ENCODE results near the gene TRMT1.

TRMT1 gene

DNA sequence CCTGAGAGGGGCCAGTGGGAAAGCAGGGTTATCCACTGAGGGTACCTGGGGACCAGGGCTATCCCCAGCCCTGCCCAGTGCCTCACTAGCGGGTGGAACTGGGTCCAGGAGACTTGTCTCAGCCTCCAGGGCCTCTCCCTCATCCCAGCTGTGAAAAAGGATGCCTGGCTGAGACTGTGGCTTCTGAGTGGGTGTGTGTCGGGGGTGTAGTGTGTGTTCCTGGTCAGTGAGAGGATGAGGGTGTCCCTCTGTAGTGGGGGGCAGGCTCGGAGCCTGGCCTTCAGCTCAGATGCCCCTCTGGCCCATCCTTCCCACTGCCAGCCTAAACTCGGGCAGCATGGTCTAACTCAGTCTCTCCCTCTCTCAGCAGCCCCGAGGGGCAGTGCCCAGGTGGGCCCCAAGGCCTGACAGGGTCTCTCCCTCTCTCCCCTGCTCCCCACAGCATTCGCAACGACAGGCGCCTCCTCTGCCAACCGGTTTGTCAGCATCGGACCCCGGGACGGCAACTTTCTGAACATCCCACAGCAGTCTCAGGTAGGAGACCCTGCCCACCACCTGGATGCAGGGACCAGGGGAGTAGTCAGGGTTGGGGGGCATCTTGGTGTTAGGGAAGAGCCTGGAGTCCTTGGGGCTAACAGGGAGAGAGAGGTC lies 26.6 kb downstream of the TRMT1 start:
- DNase-seq, result no peak

DNA sequence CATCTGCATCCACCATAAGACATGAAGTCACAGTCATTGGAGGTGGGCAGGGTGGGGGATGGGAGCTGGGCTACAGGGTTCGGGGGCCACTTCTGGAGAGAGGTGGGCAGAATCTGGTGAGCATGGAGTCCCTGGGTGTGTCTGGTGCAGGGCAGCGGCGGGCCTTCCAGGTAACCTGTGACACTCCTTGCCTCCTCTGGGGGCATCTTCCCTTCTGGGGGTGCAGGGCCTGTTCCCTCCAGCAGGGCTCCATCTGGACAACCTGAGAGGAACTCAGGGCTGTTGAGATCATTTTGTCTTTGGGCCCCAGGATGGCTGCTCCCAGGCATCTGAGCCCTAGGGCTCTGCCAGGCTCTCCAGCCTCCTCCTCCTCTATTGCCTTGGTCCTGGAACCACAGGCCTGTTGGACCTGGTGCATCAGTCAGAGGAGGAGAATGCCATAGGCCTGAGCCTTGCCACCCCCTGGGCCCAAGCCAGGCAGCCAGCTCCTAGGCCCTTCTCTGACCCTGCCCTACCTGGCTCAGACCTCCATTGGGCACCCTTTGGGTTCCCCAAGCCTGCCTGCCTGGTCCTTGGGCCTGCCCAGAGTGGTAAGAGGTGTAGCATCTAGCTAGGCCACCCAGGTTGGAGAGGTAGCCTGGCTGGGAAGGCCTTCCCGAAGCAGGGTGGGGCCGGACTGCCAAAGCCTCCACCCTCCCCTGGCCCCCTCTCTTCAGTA lies 27.2 kb downstream of the TRMT1 start:
- DNase-seq, result no peak

DNA sequence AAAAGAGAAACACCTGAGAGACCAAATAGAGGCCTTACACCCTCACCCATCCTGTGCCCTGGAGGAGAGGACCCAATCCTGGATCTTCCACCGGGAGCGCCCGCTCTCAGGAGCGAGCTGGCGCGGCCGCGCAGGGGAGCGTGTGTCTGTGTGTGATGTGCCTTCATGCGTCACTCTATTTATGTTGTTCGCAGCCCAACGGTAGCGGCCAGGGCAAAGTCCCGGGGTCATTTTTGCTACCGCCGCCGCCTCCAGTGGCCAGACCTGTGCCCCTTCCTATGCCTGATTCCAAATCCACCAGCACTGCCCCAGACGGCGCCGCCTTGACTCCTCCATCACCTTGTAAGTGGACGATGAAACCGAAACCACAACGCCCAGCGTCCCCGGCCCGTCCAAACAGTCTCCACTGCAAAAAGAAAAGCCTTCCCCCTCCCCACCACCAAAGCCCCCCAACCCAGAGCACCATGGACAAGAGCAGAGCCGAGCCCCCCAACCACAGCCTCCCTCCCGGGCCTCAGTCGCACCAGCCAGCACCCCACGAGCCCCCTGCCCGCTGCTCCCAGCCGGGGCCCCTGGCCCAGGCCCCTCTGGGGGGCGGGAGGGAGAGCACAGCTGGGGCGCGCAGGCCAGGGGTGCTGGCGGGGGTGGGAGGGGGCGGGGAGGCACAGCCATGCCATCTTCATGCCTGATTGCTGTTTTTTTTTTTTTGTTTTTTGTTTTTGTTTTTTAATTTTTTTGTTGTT lies 28.6 kb downstream of the TRMT1 start:
- no peak for DNase-seq

DNA sequence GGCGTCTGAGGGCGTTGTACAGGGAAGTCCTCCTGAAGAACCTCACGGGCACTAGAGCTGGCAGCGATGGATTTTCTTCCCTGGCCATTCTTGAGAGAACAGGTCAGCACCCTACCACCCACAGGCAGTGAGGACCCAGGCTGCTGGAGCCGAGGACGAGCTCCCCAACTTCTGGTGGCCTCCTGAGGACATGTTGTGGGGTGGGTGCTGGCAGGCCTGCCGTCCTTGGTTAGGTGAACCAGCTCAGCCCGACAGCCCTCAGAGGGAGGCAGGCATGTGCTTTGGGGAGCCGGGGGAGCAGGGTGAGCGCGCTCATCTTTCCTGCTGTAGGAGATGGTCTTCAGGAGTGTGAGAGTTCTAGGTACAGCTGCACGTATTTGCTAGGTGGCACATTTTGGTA lies 29.2 kb downstream of the TRMT1 start:
- no peak for DNase-seq

DNA sequence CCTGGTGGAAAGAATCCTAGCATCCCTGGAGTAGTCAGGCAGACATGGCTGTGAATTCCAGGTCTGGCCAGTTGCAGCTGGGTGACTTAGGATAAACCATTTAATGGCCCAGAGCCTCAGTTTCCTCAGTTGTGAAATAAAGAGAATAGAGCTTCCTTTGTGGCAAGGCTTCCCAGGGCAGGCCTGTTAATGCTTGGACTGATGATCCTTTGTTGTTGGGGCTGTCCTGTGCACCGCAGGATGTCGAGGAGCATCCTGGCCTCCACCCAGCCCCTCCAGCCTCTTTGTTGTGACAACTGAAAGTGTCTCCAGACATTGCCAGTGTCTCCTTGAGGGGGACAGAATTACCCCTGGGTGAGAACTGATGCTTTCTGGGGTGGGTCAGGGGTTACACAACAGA lies 30.2 kb downstream of the TRMT1 start:
- DNase-seq, result no peak

DNA sequence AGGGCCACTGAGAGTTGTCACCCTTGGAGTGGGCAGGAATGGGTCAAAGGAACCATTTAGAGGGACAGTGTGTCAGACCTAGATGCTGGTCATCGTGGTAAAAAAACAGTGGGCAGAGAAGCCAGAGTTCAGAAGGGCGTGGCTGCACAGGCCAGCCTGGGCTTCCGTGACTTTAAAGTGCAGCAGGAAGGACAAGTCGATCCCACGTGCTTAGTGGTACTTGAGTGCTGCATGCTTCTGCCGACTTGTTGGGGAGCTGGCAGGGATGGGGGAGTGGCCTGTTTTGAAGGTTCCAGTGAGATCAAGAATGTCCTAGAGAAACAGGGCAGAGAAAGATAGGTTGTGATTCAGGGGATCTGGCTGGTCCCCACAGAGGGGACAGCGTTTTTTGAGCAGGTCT lies 30.9 kb downstream of the TRMT1 start:
- DNase-seq, result no peak

DNA sequence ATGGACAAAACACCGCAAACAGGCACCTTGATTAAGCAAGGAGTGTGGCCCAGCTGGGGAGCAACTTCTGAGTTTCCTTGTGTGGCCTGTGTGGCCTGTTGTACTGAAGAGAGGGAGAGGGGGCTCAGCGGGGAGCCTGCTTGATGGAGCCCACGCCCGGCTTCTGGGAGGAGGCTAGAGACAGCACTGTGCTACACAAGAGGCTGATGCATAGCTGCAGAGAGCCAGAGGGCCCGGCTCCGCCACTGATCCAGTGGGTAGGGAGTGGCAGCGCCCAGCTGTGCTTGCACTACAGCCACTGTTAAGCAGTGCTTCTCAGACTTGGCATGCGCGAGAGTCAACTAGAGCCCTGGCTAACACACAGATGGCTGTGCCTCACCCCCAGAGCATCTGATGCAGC lies 32.9 kb downstream of the TRMT1 start:
- no peak for DNase-seq

DNA sequence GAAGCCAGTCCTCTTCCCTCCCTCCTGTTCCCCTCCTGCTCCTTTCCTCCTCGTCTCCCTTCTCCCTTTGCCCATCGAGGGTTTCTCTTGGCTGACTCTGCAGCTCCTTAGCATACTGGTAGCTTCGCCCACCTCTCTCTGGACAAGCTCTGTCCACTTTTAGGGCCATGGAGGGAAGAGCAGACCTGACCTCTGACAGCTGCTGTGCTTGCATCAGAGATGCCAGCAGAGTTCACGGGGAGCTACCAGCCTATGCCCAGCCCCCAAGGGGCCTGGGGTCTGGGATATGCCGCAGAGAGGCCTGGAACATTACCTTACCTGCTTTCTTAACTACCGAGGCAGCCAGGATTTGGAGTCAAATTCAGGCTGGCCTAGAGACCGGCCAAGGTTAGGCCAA lies 33.5 kb downstream of the TRMT1 start:
- no peak for DNase-seq

DNA sequence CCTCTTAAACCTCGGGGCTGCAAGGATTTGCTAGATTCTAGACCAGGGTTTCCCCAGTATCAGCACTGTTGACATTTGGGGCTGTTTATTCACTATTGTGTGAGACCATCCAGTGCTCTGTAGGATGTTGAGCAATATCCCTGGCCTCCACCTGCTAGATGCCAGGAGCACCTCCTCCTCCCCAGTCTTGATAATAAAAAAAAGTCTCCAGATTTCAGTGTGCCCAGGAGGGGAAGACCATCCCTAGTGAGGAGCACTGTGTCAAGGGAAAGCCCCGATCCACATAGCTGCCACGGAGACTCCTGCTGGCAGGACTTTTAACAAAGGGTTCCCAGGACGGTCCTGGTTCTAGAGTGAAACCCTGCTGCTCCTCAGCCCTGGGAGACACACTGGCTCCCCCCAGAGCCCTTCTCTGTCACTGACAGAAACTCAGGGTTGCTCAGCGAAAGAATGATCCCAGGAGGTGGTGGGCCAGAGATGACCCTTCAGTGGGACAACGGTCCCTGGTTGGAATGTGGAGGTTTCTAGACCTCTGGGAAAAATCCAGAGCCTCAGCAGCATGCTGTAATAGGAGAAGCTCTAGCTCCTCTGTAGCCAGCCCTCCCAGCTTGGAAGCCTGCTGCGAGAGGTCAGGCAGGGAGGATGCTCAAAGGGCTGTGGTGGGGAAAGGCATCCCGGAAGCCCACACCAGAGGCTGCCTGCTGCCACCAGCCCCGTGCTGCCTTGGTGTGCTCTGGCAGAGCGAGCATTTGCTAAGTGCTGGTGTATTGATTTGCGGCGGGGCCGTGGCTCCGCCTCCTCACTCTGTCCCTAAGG lies 34.1 kb downstream of the TRMT1 start:
- DNase-seq, result no peak

DNA sequence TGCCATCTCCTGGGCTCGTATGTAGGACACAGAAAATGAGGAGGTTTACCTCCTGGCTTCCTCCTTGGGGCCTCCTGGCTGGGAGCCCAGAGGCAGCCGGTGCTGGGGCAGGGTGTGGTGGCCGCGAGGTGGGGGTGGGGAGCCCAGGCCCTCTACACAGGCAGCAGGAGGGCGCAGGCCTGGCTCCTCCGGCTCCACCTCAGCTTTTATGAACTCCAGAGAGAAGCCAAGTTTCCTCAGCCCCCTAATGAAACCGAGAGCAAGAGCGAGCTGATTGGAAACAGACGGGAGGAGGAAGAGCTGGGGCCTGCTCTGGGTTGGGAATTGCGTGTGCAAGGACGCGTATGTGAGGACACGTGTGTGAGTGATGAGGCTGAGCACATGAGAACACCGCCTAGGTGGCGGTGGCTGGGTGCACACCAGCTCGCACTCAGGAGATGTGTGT lies 37.0 kb downstream of the TRMT1 start:
- no peak for DNase-seq

DNA sequence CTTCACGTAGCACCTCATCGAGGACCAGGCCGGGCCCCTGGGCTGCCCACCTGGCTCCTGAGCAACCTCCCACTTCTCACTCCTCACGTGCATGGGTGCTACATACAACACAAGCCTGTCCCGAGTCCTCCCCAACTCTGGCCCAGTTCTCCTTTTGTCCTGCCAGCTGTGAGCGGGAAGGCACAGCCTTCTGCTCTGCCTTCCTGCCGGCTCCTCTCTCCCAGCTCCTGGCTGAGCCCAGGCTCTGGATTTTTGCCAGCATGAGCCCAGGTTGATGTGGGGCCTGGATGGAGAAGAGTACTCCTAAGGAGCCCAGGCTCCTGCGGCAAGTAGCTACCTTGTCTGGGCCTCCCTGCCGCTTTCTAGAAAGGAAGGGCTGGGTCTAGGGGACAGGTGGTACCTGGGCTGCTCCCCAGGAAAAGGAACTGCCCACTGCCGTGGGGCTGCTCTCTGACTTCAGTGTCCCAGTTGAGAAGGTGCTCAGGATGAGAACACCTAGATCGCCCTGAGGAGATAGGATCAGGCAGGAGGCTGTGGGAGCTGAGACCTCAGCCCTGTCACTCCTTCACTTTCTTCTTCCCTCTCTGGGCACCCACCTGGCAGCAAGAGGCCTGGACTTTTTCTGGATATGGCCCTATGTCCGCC lies 37.5 kb downstream of the TRMT1 start:
- no peak for DNase-seq

DNA sequence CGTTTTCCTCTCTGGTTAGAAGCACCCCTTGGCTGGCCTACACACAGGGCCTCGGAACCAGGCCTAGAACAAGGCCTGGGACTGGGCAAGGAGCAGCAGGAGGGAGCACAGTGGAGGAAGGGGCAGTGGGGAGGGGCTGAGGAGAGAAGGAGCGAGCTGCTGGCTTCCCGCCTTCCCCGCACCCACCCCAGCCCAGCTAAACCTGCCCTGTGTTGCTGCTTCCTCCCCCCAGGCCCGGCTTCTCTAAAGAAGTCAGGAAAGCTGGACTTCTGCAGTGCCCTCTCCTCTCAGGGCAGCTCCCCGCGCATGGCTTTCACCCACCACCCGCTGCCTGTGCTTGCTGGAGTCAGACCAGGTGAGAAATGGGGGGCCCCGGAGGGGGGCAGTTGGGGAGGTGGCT lies 38.2 kb downstream of the TRMT1 start:
- no peak for DNase-seq

DNA sequence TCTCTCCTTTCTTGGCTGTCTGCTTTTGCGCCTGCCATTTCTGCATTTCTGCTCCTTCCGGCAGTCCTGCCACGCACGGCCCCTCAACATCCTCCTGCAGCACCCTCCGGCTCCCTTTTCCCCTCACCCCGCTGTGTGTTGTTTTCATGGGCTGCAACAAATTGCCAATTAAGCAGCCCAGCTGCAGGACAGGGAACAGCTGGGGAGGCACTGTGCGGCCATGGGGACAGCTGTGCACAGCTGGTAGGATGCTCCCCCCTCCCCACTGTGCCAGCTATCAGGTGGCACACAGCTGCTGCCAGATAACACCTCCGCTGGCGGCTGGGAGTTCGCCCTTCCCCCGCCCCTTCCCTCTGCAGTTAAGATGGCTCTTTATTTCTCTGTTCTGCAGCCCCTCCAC lies 39.3 kb downstream of the TRMT1 start:
- no peak for DNase-seq

DNA sequence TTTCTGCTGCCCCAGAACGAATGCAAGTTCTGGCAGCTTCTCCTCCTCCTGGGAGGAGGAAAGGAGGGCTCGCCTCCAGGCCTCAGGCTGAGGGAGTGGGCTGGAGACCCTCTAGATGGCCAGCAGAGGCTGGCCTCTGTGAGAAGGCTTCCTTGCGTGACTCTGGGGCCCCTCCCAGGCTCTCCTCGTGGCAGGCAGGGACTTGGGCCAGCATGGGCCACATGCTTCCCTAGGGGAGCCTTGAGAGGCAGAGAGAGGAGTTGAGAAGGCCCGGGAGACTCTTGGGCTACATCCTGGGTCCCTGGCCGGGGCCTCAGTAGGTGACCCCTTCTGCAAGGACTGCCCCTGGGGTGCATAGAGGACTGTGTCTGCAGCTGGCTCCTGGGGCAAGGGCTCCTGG lies 39.8 kb downstream of the TRMT1 start:
- DNase-seq, result no peak

DNA sequence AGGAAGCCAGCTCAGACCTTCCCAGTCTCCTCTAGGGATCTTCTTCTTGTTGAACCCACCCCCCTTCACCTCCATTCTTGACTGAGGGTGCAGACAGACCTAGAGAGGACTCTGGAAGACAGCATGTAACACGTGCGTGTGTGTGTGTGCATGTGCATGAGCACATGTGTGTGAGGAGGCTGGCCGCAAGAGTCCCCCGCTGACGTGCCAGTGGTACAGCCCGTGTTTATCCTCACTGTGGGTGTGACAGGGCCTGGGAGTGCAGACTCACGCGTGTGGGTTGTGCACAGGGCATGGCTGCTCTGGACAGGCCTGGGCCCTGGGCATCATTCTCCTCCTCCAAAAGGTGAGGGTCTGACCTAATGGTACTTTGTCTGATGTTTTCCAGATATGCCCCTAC lies 40.2 kb downstream of the TRMT1 start:
- DNase-seq, result no peak

DNA sequence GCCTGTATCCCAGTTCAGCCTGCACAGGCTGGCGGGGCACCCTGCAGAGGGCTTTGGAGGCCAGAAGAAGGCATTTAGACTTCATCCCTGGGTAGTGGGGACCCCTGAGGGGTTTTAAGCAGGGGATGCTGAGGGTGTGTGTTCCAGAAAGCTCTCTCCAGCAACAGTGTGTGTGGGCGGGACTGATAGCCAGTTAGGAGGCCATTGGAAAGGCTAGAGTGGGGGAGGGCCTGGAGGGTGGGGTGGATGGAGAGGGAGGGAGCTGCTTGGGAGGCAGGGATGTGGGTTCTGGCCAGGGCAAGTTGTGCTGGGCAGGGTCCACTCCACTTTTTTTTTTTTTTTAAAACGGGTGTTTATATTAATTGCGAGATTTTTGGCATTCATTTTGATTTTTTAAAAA lies 42.2 kb downstream of the TRMT1 start:
- no peak for DNase-seq

DNA sequence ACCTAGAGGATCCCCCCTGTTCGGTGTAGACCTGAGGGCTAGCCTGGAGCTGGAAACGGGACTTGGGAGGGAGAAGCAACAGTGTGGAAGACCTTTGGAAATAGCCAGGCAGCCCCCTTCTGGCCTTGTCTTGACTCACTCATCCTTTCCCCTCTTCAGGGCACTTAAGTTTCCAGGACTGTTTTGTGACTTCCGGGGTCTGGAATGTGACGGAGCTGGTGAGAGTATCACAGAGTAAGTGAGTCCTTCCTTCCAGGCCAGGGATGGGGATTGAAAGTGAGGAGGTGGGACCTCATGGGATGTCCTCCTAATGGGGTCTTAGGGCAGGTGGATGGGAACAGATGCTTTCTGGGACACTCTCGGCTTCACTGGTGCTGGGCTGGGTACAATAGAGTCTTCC lies 43.3 kb downstream of the TRMT1 start:
- no peak for DNase-seq

DNA sequence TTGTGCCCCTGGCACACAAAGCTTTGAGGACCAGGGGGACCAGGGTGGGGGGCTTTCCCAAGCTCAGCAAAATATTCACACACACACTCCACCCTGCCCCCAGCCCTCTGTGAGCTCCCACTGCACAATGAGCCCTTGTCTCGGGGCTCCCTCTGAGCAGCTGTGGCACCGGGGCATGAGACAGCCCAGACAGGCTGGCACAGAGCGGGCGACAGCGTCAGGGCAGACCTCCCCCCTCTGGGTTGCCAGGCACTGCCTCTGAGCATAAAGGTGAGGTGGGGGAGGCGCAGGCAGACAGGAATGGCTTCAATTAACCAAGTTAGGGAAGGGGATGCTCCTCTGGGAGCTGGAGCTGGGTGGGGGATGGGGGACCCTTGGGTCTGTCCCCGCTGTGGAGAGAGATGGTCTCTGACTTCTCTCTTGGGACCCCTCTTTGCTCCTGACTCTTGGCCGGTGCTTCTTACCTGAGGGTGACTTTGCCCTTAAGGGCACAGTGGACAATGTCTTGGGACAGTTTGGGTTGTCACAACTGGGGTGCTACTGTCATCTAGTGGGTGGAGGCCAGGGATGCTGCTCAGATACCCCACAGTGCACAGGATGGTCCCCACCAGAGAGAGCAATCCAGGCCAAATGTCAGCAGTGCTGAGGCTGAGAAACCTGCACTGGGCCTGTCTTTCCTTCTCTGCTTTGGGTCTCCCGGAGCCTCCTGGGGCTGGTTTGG lies 44.2 kb downstream of the TRMT1 start:
- no peak for DNase-seq

DNA sequence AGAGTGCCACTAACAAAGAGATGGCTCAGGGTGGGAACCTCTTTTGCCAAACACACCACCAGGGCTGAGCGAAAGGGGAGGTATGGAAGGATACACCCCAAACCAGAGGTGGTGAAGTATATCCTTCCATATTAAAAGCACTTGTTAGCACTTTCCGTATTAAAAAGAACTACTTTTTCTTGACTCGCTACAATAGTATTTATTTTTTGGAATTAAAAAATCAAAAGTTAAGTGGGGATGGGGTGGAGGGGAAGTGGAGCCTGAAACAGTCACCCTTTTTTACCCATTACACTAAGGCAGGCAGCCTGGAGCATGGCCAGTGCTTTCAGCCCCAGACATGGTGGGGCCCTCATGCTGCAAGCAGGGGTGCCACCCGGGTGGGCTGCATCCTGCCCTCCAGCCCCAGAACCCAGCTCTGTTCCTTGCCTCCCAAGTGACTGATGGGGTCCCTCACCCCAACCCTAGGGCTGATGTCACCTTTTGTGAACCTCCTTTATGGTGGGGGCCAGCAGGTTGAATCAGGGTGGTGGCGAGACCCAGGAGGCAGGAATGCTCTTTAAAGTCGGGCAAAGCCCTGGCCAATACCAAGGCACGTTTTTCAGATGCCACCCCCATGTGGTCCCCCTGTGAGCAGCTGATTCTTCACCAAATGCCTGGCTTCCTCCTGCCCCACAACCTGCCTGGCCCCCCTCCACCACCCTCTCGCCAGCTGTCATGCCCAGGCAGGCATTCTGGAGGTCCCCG lies 44.9 kb downstream of the TRMT1 start:
- no peak for DNase-seq

DNA sequence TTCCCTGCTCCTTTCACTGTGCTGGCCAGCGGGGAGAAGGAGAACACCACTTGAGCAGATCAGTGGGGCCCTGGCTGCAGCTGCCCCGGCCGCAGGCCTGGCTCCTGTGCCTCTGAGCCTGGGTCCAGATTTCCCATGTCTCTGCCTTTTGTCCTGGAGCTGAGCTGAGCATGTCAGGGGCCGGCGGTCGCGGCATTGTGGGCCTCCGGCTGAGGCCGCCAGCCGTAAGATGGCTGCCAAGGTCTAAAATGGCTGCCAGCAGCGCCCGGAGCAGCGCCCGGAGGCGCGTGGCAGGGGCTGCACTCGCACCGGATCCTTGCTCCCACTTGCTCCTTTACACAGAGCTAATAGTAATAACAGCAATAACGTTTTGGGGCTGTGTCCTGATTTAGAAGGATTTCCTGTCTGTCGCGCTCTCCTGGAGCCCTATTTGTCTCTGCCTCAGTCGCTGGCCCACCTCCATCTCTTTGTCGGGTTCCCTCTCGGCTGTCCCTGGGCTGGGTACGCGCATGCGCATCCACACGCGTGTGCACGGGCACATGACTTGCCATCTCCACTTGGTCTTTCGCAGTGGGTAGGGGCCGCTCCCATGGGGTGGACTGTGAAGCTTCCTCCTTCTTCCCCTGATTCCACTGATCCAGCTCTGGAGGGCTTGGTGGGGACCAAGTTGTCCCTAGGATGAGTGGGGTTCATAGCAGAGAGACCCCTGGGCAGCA lies 46.0 kb downstream of the TRMT1 start:
- DNase-seq, result no peak
